T-helper 1 cell treated with Interleukin-12 subunit alpha and Interleukin-12 subunit beta and Interleukin-4 antibody, amounts not matched to agents 30 μg/mL and 1 μg/mL, for 36 hours (primary cell): Measurements from ENCODE around the gene RRAS2.

ENCODE experiments used
- H3K27ac Mint-ChIP-seq: one replicate; pipeline ENCODE4 v1.8.0; 2021; ENCODE audit warnings: mild to moderate bottlenecking, mixed read lengths
- H3K27me3 Mint-ChIP-seq: one replicate; pipeline ENCODE4 v1.8.0; 2021; ENCODE audit warnings: low read depth, mixed read lengths
- H3K36me3 Mint-ChIP-seq: one replicate; pipeline ENCODE4 v1.8.0; 2021; ENCODE audit warnings: low read depth, mixed read lengths
- H3K4me1 Mint-ChIP-seq: one replicate; pipeline ENCODE4 v1.8.0; 2021; ENCODE audit warnings: low read depth, mixed read lengths
- H3K4me3 Mint-ChIP-seq: one replicate; pipeline ENCODE4 v1.8.0; 2021; ENCODE audit warnings: mild to moderate bottlenecking, moderate library complexity, mixed read lengths
- H3K9me3 Mint-ChIP-seq: one replicate; pipeline ENCODE4 v1.8.0; 2021; ENCODE audit warnings: mixed read lengths

Gene RRAS2

GRCh38 chr11:14339356-14339755 lies 19.6 kb downstream of the RRAS2 start:
- no peaks in the 10 kb centered on the region for H3K27me3 Mint-ChIP-seq
- no peak overlapping the region for H3K27ac Mint-ChIP-seq
- no peak overlapping the region for H3K4me3 Mint-ChIP-seq
- H3K9me3 Mint-ChIP-seq, result peaks cover 27% of the 10 kb centered on the region
- peaks cover 43% of the 10 kb centered on the region for H3K36me3 Mint-ChIP-seq
- peaks cover 49% of the 10 kb centered on the region for H3K4me1 Mint-ChIP-seq

DNA sequence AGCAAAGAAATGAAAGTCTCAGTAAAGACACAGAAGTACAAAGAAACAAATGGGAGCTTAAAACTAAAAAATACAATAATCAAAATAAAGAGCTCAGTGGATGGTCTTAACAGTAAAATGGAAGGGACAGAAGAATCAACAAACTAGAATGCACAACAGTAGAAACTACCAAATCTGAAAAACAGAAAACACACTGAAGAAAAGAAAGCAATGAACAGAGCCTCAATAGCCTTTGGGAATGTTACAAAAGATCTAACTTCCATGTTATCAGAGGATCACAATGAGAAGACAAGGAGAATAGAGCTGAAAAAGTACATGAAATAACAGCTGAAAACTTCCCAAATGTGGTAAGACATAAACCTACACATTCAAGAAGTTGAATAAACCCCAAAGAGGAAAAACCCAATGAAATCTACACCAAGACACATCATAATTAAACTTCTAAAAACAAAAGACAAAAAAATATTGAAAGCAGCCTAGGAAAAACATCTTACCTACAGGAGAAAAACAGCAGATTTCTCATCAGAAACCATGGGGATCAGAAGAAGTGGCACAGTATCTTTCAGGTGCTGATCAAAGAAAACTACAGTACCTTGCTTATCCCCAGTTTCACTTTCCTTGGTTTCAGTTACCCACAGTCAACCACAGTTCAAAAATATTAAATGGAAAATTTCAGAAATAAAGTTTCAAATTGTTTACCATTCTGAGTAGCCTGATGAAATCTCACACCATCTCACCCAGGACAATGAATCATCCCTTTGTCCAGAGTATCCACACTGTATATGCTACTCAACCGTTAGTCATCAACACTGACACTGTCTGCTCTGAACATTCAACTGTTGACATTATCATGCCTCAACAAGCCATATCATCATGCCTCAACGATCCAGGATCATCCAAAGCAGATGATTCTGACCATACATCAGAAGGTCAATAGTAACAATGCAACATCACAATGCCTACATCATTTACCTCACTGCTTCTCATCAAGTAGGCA lies 22.2 kb downstream of the RRAS2 start:
- Mint-ChIP-seq H3K9me3 (peaks cover 23% of the 10 kb centered on the region), H3K27me3 (no peaks in the 10 kb centered on the region), H3K4me3 (peak overlapping the region; percentile 27), H3K4me1 (peaks cover 38% of the 10 kb centered on the region), H3K36me3 (peaks cover 41% of the 10 kb centered on the region), H3K27ac (peak overlapping the region; percentile 20)

GRCh38 chr11:14335712-14336111 lies 23.3 kb downstream of the RRAS2 start:
- H3K36me3 Mint-ChIP-seq, result peaks cover 39% of the 10 kb centered on the region
- peaks cover 36% of the 10 kb centered on the region for H3K4me1 Mint-ChIP-seq
- H3K4me3 Mint-ChIP-seq, result peak overlapping the region; percentile 23
- H3K9me3 Mint-ChIP-seq, result peaks cover 19% of the 10 kb centered on the region
- H3K27me3 Mint-ChIP-seq, result no peaks in the 10 kb centered on the region
- H3K27ac Mint-ChIP-seq, result no peak overlapping the region

- H3K4me1 Mint-ChIP-seq, result peaks cover 34% of the 10 kb centered on the region
- H3K9me3 Mint-ChIP-seq, result peaks cover 19% of the 10 kb centered on the region
- no peaks in the 10 kb centered on the region for H3K27me3 Mint-ChIP-seq
- H3K36me3 Mint-ChIP-seq, result peaks cover 37% of the 10 kb centered on the region
- H3K27ac Mint-ChIP-seq, result no peak overlapping the region
- no peak overlapping the region for H3K4me3 Mint-ChIP-seq
These were observed 24.1 kb downstream of the RRAS2 start for GRCh38 chr11:14334893-14335292.

GRCh38 chr11:14334192-14334591 lies 24.8 kb downstream of the RRAS2 start:
- Mint-ChIP-seq H3K27ac (no peak overlapping the region), H3K36me3 (peaks cover 39% of the 10 kb centered on the region), H3K4me1 (peaks cover 34% of the 10 kb centered on the region), H3K9me3 (peaks cover 19% of the 10 kb centered on the region), H3K27me3 (no peaks in the 10 kb centered on the region), H3K4me3 (no peak overlapping the region)

GRCh38 chr11:14331476-14332136 lies 27.4 kb downstream of the RRAS2 start:
- no peak overlapping the region for H3K27ac Mint-ChIP-seq
- peaks cover 36% of the 10 kb centered on the region for H3K4me1 Mint-ChIP-seq
- no peak overlapping the region for H3K4me3 Mint-ChIP-seq
- H3K27me3 Mint-ChIP-seq, result no peaks in the 10 kb centered on the region
- peaks cover 11% of the 10 kb centered on the region for H3K9me3 Mint-ChIP-seq
- H3K36me3 Mint-ChIP-seq, result peaks cover 36% of the 10 kb centered on the region

DNA sequence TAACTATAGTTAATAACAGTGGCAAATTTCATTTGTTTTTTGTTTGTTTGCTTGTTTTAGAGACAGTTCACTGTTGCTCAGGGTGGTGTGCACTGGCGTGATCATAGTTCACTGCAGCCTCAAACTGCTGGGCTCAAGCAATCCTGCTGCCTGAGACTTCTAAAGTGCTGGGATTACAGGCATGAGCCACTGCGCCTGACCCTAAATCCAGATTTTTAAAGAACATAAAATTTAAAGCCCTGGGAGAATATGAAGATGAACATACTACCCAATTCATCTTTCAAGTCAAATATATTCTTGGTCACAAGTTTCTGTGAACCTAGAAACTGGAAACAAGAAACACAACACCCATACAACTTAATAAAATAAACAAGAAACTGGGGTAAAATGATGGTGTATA lies 28.1 kb downstream of the RRAS2 start:
- H3K4me3 Mint-ChIP-seq, result no peak overlapping the region
- H3K36me3 Mint-ChIP-seq, result peaks cover 29% of the 10 kb centered on the region
- H3K9me3 Mint-ChIP-seq, result peaks cover 4% of the 10 kb centered on the region
- no peaks in the 10 kb centered on the region for H3K27me3 Mint-ChIP-seq
- H3K4me1 Mint-ChIP-seq, result peaks cover 35% of the 10 kb centered on the region
- H3K27ac Mint-ChIP-seq, result no peak overlapping the region

DNA sequence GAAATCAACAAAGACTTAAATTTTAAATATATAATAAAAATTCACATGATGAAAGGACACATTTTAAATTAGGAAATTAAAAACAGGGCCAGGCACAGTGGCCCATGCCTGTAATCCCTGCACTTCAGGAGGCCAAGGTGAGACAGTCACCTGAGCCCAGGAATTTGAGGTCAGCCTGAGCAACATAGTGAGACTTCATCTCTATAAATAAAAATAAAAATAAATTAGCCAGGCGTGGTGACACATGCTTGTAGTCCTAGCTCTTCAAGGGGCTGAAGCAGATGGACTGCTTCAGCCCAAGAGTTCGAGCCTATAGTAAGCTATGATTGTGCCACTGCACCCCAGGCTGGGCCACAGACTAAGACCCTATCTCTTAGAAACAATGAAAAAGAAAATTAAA lies 29.3 kb downstream of the RRAS2 start:
- H3K4me1 Mint-ChIP-seq, result peaks cover 31% of the 10 kb centered on the region
- no peaks in the 10 kb centered on the region for H3K27me3 Mint-ChIP-seq
- H3K36me3 Mint-ChIP-seq, result peaks cover 20% of the 10 kb centered on the region
- H3K27ac Mint-ChIP-seq, result no peak overlapping the region
- no peak overlapping the region for H3K4me3 Mint-ChIP-seq
- no peaks in the 10 kb centered on the region for H3K9me3 Mint-ChIP-seq

DNA sequence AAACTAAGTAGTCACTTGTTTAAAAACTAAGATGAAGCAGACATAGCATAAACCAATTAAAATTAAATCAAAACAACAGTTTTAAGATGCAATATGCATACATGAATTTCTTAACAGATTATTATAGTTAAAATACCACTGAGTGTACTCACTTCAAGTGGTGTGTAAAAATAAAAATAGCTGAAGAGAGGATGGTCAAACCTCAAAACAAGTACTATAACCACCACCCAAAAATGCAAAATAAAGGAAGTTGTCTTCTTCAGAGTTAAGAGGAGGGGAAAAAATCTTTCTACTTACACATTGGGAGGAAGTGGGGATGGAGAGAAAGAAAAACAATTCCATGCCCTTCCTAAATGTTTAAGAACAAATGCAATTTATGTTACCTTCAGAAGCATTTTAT lies 31.9 kb downstream of the RRAS2 start:
- Mint-ChIP-seq H3K9me3 (no peaks in the 10 kb centered on the region), H3K4me1 (peaks cover 41% of the 10 kb centered on the region), H3K36me3 (peaks cover 16% of the 10 kb centered on the region), H3K27me3 (no peaks in the 10 kb centered on the region), H3K27ac (no peak overlapping the region), H3K4me3 (peak overlapping the region; percentile 44)

GRCh38 chr11:14323118-14323676 lies 35.8 kb downstream of the RRAS2 start:
- no peak overlapping the region for H3K4me3 Mint-ChIP-seq
- H3K27me3 Mint-ChIP-seq, result no peaks in the 10 kb centered on the region
- no peak overlapping the region for H3K27ac Mint-ChIP-seq
- H3K9me3 Mint-ChIP-seq, result no peaks in the 10 kb centered on the region
- H3K36me3 Mint-ChIP-seq, result peaks cover 16% of the 10 kb centered on the region
- H3K4me1 Mint-ChIP-seq, result peaks cover 66% of the 10 kb centered on the region

DNA sequence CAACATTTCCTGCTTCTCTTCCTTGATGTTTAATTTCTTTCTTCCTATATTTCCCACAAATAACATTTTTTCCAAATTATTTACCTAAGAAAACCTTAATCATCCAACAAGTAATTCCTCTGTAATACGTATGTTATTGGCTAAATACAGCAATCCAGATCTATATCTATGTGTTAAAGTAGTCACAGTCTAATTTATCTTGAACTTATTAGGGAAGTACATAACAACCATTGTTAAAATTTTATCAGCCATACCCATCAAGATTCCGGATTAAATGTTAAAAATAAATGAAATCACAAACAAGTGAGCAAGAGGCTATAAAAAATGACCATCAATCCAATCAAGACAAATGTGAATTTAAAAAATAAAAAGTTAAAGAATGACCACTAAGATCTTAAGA lies 36.5 kb downstream of the RRAS2 start:
- Mint-ChIP-seq H3K4me3 (no peak overlapping the region), H3K36me3 (peaks cover 15% of the 10 kb centered on the region), H3K27me3 (no peaks in the 10 kb centered on the region), H3K27ac (no peak overlapping the region), H3K4me1 (peaks cover 65% of the 10 kb centered on the region), H3K9me3 (no peaks in the 10 kb centered on the region)

- H3K27me3 Mint-ChIP-seq, result no peaks in the 10 kb centered on the region
- H3K9me3 Mint-ChIP-seq, result no peaks in the 10 kb centered on the region
- H3K4me3 Mint-ChIP-seq, result peak overlapping the region; percentile 36
- peaks cover 13% of the 10 kb centered on the region for H3K36me3 Mint-ChIP-seq
- peak overlapping the region; percentile 73 for H3K27ac Mint-ChIP-seq
- H3K4me1 Mint-ChIP-seq, result peaks cover 57% of the 10 kb centered on the region
These were observed 39.0 kb downstream of the RRAS2 start for GRCh38 chr11:14320020-14320419.

DNA sequence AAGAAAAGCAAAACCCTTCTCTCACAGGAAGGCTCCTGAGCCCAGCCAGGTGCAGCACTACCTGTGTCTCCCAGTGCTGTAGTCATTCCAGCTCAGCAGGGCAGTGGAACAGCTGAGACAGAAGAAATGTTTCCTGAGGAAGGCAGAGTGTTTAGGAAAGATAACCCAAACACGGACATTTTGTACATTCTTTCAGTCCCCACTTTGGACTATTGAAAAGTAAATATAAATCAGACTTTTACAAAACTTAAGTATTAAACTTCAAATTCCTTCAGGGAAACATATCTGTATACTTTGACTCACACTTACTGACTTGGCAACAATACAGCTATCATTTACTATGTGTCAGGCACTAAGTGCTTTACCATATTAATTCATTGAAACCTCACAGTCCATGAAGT lies 40.4 kb downstream of the RRAS2 start:
- Mint-ChIP-seq H3K4me1 (peaks cover 57% of the 10 kb centered on the region), H3K27me3 (no peaks in the 10 kb centered on the region), H3K4me3 (no peak overlapping the region), H3K9me3 (no peaks in the 10 kb centered on the region), H3K27ac (no peak overlapping the region), H3K36me3 (peaks cover 12% of the 10 kb centered on the region)

DNA sequence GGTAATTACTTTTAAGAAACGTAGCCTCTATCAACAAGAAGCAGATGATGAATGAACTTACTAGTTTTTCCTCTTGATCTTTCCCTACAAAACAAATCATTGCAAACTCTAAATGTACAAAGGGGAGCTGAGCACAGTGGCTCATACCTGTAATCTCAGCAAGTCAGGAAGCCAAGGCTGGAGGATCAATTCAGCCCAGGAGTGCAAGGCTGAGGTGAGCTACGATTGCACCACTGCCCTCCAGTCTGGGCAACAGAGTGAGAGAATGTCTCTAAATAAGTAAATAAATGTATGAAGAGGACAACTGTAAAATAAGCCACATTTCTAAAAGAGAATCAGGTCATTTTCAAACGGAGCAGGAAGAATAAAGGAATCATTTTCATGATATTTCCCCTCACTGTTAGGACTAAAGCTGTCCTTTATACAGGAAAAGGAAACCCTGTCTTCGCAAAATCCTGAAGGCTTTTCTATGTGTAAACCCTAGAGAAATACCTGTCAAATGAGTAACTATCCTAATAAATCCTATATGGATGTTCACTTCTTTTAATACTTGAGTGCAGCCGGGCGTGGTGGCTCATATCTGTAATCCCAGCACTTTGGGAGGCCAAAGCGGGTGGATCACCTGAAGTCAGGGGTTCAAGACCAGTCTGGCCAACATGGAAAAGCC lies 41.2 kb downstream of the RRAS2 start:
- Mint-ChIP-seq H3K9me3 (no peaks in the 10 kb centered on the region), H3K27me3 (no peaks in the 10 kb centered on the region), H3K4me1 (peaks cover 57% of the 10 kb centered on the region), H3K4me3 (no peak overlapping the region), H3K36me3 (peaks cover 12% of the 10 kb centered on the region), H3K27ac (no peak overlapping the region)
